Right ventricle myocardium inferior (tissue), 1 donor: ENCODE measurements around the gene ZSWIM7. TPM values are rescaled to one million over a fixed set of nuclear protein-coding genes. Genes with fewer than 3 reads are reported as not detected.
"Not testable (repeated sequence)": the region's sequence is repeated elsewhere in the genome, so short reads cannot be mapped to it uniquely, and the experiment has no call there.

Experiments used
- ATAC-seq: fragments of 200-7000 bp; cut with Tn5 transposase; one replicate; pipeline ENCODE4 v1.9.1; 2020; ENCODE audit warnings: mild to moderate bottlenecking, moderate library complexity
- DNase-seq: peaks from one replicate; pipeline ENCODE4 v3.0.0; 2021; ENCODE audit errors: missing footprints
- intact Hi-C: fragments of 100-400 bp; cut with DNase I; formaldehyde crosslinking; loops from one replicate; pipeline ENCODE4 v1.11.0; 2022
- total RNA-seq: library from RNA; stranded (reverse); fragmentation: NEBNext Ultra II Directional; extraction: Animal tissue kit (Norgen Biotek cat#: 25700); gene quantifications from one replicate; pipeline ENCODE4 v1.2.1, GENCODE V29; 2021
- donor health status: DM: no; HTN: yes; CAD: no; lungs with severe emphysema.

Gene ZSWIM7
- total RNA-seq, 1 donor from 2014 or later, result 24.8 TPM

DNA sequence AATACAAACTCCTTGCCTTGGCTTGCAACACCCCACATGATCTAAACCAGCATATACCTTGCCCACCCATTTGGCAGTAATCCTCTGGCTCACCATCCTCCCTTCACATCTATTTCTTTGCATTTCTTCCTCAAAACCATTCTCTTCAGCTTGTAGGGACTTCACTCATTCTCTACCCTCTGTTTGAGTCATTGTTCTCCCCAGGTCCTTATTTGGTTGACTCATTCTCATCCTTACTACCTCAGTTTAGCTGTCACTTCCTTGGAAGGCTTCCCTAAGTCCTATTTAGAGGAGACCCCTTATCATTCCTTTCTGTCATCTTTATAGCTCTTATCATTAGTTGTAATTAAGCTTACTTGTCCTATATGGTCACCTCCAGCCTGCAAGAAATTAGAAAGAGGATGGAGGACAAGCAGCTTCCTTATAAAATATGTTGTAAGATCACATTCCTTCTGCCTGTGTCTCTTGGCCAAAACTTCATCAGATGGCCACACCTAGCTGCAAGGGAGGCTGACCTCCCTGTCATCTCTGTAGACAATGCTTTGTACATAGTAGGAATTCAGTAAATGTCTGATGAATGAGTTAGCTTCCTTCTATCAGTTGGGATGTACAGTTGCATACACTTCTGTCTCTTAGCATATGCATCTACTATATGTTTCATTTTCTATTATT is 1.9 kb upstream of the ZSWIM7 start:
- intact Hi-C loops, result no loop called here
- no peak for ATAC-seq
- no peak for DNase-seq

DNA sequence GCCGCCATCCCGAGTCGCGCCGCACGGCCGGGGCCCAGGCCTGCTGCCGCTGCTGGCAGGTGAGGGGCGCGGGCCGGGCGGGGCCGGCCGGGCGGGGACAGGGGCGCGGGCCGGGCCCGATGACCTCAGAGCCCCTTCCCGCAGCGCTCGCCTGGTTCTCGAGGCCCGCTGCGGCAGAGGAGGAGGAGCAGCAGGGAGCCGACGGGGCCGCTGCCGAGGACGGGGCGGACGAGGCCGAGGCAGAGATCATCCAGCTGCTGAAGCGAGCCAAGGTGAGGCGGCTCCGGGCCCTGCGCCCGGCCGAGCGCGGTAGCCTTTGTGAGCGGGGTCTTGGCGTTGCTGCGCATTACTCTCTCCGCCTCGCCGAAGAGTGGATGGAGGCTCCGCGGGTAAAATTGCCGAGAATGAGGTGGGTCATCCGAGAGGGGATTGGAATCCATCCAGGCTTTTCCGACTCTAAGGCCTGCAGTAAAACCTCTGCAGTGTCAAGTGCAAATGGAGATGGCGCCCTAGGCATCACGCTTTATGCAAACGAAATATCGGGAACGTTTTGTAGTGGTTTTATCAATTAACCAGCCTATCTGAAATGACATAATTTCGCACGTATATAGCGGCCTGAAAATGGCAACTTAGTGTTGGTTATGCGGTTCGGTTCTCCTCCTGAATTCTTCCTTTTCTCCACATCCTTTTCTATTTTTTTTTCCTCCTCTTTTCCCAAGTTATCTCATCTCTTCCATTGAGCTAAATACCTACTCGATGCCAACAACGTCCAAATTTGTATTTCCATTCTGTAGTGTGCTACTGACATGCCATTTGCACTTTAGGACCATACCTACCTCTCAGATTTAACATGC is 697 bp upstream of the ZSWIM7 start:
- no peak for DNase-seq
- no peak for ATAC-seq

DNA sequence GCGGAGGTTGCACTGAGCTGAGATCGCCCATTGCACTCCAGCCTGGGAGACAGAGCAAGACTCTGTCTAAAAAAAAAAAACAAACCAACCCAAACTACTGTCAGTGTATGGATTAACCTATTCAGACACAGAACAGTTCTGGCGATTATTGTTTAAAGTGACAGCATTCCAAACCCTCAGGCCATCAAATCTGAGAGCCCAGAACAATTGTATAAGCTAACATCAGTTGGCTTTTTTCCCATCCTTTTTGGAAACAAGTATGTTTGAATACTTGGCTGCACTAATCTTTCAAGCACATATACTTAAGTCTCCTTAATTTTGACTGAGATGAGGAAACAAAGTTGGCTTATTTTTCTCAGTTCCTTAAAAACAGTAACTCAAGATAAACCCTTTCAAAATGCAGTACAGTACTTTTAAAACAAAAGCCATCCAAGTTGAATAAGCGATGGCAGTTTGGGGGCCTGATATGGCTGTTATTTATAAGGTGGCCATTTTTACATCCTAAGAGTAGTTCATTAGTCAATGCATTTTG is 1.4 kb downstream of the ZSWIM7 start:
- intact Hi-C loops, result loop anchor here (2.0 to 10.0 kb wide), 2 partner anchors 53 to 169 kb away; partner anchors contain the start of gene ADORA2B
- ATAC-seq (no peak), DNase-seq (no peak)

More for the DNA sequence above, 697 bp upstream of the ZSWIM7 start:
- intact Hi-C loops, result loop anchor here (2.0 to 10.0 kb wide), 2 partner anchors 55 to 171 kb away; partner anchors contain the start of gene ADORA2B

DNA sequence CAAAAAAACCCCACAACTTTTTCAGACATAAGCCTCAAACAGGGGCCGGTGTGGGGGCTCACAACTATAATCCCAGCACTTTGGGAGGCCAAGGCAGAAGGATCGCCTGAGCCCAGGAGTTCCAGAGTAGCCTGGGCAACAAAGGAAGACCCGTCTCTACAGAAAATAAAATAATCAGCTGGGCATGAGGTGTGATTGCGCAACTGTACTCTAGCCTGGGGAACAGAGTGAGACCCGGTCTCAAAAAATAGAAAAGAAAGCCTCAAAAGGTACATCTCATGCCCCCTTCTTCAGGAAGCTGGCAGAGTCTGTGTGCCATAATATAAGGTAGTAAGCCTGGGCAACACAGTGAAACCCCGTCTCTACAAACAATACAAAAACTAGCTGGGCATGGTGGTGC is 3.2 kb downstream of the ZSWIM7 start:
- intact Hi-C loops, result loop anchor here (10.0 kb wide), 1 partner anchor 52 kb away; the partner anchor contains the start of gene ADORA2B

DNA sequence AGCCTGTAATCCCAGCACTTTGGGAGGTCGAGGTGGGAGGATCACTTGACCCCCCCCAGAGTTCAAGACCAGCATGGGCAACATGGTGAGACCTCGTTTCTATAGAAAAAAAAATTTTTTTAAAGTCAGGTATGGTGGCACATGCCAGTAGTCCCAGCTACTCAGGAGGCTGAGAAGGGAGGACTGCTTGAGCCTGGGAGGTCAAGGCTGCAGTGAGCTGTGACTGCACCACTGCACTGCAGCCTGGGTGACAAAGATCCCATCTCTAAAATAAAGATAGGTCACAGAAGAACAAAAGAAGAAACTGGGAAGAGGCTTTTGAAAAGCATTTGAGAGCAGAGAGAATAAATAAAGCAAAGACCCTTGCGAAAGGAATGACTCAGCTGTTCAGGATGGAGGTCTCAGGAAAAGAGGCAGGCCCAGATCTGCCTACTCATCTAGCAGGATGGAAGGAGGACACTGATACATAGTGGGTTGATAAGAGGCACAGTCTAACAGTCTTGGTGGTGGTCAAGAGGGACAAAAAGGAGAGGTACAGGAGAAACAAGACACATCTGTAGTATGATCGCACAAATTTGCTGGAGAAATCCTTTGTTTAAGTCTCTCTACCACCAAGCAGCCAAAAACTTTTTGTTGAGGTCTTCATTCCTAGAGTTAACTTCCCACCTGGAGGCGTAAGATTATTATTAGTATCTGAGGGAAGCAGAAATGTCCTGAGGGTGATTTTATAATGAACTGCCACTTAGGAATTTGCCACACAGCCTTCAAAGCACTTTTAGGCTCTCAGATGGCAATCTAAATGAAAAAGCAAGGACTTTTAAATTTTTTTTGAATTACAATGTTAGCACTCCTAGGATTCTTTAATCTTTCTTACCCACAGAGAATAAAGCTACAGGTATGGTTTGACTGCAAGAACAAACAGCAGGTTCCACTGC is 17.6 kb downstream of the ZSWIM7 start:
- no peak for DNase-seq
- intact Hi-C loops, result no loop called here
- no peak for ATAC-seq

More for the DNA sequence above, 3.2 kb downstream of the ZSWIM7 start:
- no peak for DNase-seq
- no peak for ATAC-seq

DNA sequence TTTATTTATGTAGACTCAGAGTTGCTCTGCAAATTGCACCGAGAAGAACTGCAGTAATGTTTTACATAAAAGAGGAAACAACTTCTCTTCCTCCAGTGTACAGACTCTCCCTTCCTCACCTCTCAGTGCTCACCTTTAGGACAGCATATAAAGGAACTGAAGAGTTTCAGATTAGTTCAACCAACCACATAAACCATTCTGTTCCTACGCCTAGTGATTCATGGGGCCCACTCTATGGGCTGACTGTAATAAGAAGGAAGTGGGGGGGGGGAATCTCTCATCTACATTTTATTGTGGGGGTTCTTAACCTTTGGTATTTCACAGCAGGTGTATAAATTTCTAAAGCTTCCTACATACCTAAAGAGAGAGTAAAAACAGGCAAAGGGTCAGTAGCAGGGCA is 18.3 kb downstream of the ZSWIM7 start:
- no peak for DNase-seq
- no peak for ATAC-seq
- intact Hi-C loops, result no loop called here

DNA sequence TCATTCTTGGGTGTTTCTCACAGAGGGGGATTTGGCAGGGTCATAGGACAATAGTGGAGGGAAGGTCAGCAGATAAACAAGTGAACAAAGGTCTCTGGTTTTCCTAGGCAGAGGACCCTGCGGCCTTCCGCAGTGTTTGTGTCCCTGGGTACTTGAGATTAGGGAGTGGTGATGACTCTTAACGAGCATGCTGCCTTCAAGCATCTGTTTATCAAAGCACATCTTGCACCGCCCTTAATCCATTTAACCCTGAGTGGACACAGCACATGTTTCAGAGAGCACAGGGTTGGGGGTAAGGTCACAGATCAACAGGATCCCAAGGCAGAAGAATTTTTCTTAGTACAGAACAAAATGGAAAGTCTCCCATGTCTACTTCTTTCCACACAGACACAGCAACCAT is 20.5 kb downstream of the ZSWIM7 start:
- intact Hi-C loops, ATAC-seq, DNase-seq: not testable (repeated sequence)

DNA sequence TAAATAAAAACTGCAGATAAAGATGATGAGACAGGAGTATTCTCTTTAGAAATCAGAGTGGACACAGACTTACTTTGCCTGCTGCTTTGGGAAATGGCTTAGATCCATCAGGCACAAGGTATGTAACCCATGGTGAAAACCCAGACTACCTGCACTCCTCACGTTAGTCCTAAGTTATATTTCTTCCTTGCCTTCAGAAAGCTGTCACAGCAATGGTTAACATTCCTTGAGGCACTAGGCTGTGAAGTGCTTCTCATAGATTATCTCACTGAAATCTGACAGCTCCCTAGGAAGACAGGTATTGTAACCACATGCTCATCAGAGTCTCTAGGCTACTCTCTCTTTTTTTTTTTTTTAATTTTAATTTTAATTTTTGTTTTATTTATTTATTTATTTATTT is 20.9 kb downstream of the ZSWIM7 start:
- intact Hi-C loops, result no loop called here
- ATAC-seq (no peak), DNase-seq (no peak)

DNA sequence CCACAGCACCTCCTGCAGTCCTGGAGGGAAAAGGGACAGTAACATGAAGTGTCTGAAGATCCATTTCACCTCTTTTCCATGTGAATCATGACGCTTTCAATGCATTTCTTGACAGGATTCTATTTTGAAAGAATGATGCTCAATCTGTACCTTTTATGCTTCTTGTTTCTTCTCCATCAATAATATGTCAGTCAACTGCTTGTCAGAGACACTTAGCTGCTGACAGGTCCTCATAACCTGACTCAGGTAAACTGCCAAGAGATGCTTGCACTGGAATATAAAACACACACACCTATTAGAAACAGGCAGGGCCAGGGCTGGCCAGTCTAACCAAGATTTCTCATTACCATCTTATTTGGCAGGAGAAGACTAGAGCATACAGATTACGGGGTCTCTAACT is 21.6 kb downstream of the ZSWIM7 start:
- DNase-seq (no peak), ATAC-seq (no peak)
- intact Hi-C loops, result no loop called here

DNA sequence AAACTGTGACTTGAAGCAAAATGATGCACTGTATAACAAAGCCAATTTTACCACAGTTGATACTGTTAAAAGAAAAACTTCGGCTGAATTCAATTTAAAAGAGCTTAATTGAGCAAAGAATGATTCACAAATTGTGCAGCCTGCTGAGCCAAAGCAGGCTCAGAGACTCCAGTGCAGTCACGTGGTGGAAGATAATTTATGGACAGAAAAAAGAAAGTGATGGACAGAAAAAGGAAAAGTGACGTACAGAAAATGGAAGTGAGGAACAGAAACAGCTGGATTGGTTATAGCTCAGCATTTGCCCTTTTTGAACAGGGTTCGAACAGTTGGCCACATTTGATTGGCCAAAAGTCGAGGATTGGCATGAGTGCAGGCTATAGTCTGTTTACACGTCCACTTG is 25.7 kb downstream of the ZSWIM7 start:
- intact Hi-C loops, result no loop called here
- no peak for ATAC-seq
- no peak for DNase-seq

DNA sequence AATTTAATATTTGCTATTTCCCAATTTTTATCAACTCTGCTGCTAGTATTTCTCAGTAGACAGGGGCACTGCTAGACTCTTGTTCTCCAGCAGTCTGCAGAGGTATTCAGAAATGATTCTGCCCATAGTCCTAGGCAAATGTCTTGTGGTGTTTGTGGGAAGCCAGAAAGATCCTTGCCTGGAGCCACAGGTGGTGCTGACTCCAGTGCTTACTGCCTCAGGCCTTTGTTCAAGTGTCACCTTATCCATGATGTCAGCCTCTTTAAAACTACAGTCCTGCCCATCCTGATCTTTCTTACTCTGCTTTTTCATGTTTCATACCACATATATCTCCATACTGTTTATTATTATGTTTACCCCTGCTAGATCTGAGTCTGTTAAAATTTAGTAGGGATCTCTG is 26.5 kb downstream of the ZSWIM7 start:
- DNase-seq (no peak), ATAC-seq (no peak)
- intact Hi-C loops, result no loop called here

DNA sequence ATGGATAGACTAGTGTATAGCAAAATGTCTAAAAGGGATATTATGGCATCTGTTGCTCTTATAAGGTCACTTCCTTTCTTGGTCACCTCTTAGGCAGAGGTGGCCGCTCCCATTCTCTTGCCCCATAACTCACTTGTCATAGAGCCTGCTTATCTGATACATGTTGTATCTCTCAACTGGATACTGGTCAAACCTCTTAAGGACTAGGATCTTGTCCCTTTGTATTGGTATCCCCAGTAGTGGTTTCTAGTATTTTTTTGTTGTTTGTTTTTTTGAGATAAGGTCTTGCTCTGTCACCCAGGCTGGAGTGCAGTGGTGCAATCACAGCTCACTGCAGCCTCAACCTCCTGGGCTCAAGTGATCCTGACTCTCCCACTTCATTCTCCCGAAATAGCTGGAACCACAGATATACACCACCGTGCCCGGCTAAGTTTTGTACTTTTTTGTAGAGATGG is 27.0 kb downstream of the ZSWIM7 start:
- DNase-seq (no peak), ATAC-seq (no peak)
- intact Hi-C loops, result no loop called here

DNA sequence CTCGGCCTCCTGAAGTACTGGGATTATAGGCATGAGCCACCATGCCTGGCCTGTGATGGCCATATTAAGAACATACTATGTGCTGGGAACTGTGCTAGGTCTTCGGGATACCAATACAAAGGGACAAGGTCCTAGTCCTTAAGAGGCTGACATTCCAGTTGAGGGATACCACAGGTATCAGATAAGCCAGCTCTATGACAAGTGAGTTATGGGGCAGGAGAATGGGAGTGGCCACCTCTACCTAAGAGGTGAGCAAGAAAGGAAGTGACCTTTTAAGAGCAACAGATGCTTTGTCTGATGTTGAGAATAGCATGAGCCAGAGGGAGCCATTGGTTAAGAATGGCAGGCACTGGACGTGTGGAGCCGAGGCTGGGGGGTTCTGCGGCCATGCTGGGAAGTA is 27.6 kb downstream of the ZSWIM7 start:
- ATAC-seq (no peak), DNase-seq (no peak)
- intact Hi-C loops, result no loop called here

DNA sequence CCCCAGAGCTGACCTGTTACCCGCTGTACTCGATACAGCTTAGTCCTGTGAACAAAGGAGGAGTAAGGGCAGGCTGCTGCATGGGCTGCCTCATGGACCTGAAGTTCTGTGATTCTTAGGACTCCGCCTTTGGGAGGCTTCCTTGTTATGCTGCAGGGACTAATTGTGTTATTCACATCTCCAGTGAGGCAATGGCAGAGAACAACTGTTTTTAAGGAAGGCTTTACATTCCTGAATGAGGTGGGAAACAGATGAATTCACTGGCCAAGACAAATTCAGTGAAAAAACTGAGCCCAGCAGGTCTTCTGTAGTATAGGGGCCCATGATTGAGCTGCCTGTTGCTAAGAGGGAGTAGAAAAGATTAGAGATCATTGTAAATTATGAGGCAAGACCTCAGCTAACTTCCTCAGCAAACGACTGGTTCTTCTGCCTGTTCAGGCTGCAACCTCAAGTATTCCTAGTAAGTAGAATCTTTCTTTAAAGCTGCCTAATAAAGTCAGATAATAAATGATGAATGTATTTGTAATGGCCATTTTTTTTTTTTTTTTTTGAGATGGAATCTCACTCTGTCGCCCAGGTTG is 28.3 kb downstream of the ZSWIM7 start:
- DNase-seq, result no peak

DNA sequence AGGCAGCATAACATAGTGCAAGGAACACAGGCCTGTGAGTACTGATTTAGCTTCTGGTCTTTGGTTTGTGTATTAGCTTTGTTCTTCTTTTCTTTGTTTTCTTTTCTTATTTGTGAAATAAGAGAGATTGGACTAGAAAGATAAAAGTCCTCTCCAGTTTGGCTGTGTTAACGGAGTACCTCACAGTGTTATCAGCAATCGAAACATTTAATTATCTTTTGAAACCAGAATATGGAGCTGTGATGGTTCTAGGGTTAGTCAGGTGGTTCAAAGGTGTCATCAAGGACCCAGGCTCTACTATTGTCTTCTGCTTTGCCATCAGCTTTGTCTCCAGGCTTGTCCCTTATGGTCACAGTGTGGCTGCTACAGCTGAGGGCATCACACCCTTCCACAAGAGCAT is 29.0 kb downstream of the ZSWIM7 start:
- intact Hi-C loops, result no loop called here

More for the DNA sequence above, 28.3 kb downstream of the ZSWIM7 start:
- ATAC-seq, result no peak
- intact Hi-C loops, result no loop called here

DNA sequence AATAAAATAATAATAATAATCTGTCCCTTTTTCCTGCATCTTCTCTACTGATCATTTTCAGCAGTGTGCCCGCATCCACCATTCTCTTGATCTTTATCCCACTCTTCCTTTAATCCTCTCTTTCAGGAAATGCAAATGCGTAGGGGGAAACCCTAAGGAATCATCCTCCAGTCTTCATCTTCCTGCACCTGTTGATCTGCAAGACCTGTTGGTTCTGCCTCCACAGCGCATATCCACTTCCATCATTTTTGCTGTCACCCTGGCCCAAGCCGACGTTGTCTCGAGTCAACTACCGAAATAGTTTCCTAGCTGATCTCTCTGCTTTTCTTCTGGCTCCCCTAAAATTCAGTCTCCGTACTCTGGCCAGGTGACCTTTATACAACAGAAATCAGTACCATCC is 30.0 kb downstream of the ZSWIM7 start:
- DNase-seq (no peak), ATAC-seq (no peak)
- intact Hi-C loops, result no loop called here

More for the DNA sequence above, 29.0 kb downstream of the ZSWIM7 start:
- DNase-seq (no peak), ATAC-seq (no peak)

DNA sequence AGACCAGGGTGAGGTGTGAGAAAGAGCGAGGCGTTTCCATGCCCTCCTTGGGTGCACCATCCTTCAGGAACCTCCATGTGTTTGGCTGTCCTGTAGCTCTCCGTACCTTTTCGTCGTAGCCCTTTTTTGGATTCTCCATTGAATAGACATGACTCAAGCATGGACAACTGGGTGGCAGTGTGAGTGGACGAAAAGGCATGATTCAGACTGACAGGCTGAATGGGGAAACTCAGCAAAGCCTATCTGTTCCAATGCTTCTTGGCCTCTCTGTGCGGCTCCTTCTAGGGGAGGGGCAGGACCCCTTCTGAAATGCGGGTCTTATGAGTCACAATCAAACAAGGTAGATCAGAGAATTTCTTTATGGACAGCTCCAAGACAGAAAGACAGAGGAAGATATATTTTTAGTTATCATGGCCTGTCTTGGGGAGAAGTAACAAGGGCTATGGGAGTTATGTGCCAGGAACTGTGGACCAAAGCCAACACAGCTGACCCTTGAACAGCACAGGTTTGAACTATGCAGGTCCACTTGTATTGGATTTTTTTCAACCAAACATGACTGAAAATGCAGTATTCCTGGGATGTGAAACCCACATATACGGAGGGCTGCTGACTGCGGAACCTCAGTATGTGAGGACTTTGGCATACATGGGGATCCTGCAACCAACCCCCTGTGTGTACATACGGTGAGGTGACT is 31.7 kb downstream of the ZSWIM7 start:
- DNase-seq, result no peak
- intact Hi-C loops, result no loop called here
- ATAC-seq, result no peak

DNA sequence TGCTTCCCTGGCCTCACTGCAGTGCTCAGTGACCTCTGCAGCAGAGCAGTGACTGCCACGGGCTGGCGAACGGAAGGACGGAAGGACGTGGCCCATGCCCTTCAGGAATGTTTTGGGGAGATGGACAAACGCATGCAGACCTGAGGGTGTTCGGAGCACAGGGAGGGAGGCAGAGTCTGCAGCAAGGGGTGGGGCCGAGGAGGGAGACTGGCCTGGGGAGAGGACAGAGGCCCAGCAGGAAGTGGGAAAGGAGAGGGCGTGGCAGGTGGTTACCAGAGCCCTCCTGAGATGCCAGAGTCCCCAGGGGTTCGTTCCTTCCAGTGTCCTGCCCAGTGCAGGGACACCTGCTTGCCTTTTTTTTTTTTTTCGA is 32.6 kb downstream of the ZSWIM7 start:
- intact Hi-C loops, result no loop called here
- DNase-seq (no peak), ATAC-seq (no peak)
